K562 (cell line): ENCODE measurements around the gene PRRC2A. TPM values are rescaled to one million over a fixed set of nuclear protein-coding genes. Genes with fewer than 3 reads are reported as not detected.

Experiments
- CEBPZ ChIP-seq: fragments of 150-350 bp; IDR thresholded peaks from 2 replicates; pipeline ENCODE4 v1.6.1; 2014; ENCODE audit warnings: low read depth, mild to moderate bottlenecking, low read length, borderline replicate concordance
- EP300 ChIP-seq: IDR thresholded peaks from 2 replicates; pipeline ENCODE4 v1.6.1; 2012; ENCODE audit warnings: low read length, improper control_type of control experiment
- GATA2 ChIP-seq: sonication (generic); formaldehyde crosslinking; IDR thresholded peaks from 2 replicates; pipeline ENCODE4 v1.4.0; 2020; ENCODE audit warnings: mild to moderate bottlenecking, missing genetic modification reagents
- NR3C1 ChIP-seq: sonication (generic); formaldehyde crosslinking; IDR thresholded peaks from 2 replicates; pipeline ENCODE4 v1.8.1; 2022; ENCODE audit warnings: missing genetic modification reagents
- POLR2G ChIP-seq: fragments of 200-400 bp; formaldehyde crosslinking; IDR thresholded peaks from 2 replicates; pipeline ENCODE4 v1.6.1; 2017; ENCODE audit warnings: low read depth, mild to moderate bottlenecking, antibody characterized with exemption, low read length, moderate library complexity
- ZNF134 ChIP-seq: fragments of 250-450 bp; sonication (Bioruptor Pico); conservative IDR thresholded peaks from 2 replicates; pipeline ENCODE4 v1.4.0; 2020
- ZNF174 ChIP-seq: fragments of 250-450 bp; sonication (Bioruptor Pico); IDR thresholded peaks from 2 replicates; pipeline ENCODE4 v1.4.0; 2020; ENCODE audit warnings: mild to moderate bottlenecking
- ZNF436 ChIP-seq: fragments of 250-450, 450-650 bp; sonication (Bioruptor Pico); formaldehyde crosslinking; IDR thresholded peaks from 2 replicates; pipeline ENCODE4 v1.7.0; 2020; ENCODE audit warnings: mild to moderate bottlenecking
- ZNF57 ChIP-seq: fragments of 450-650 bp; formaldehyde crosslinking; IDR thresholded peaks from 2 replicates; pipeline ENCODE4 v1.4.0; 2020; ENCODE audit warnings: mild to moderate bottlenecking, moderate library complexity
- ZNF778 ChIP-seq: fragments of 450-650 bp; formaldehyde crosslinking; IDR thresholded peaks from 2 replicates; pipeline ENCODE4 v1.4.0; 2020; ENCODE audit warnings: mild to moderate bottlenecking, moderate library complexity
- polyA plus RNA-seq, 8 experiments: library from polyadenylated mRNA; depleted of rRNA in 4 of 8; stranded (reverse) in 5 of 8; unstranded in 3 of 8; fragments of >200 nt; fragmentation: Nextera tagmentation in 2 of 8; fragmentation: Illumina TruSeq in 1 of 8; extraction: Ambion mirVana in 2 of 8; extraction: Trizol in 1 of 8; gene quantifications; 2 replicates each; pipeline versions ENCODE4 v1.2.1 to v1.2.3, GENCODE V29; 2011 to 2014; ENCODE audit warnings: inconsistent platforms in 1 of 8, missing spikeins in 1 of 8
- total RNA-seq, 7 experiments: library from RNA; depleted of rRNA in 6 of 7; stranded (reverse); fragments of >200 nt in 6 of 7; fragmentation: Illumina TruSeq in 2 of 7; extraction: Trizol in 2 of 7; gene quantifications; 2 replicates each; pipeline versions ENCODE4 v1.2.1 to v1.2.3, GENCODE V29; 2011 to 2021; ENCODE audit warnings: low replicate concordance in 1 of 7
- TF ChIP-seq, protein P1 (sequence below), 2 experiments: fragments of 450-650 bp; formaldehyde crosslinking in 1 of 2; IDR thresholded peaks; 2 replicates each; pipeline versions ENCODE4 v1.4.0 to v1.6.1; 2014 to 2020; ENCODE audit warnings: mild to moderate bottlenecking in 2 of 2, borderline replicate concordance in 1 of 2, low read depth in 1 of 2
- TF ChIP-seq, protein P2 (sequence below), 3 experiments: fragments of 200-800 bp in 1 of 3; fragments of 250-450 bp in 1 of 3; fragments of 450-650 bp in 1 of 3; sonication (Bioruptor Pico) in 1 of 3; sonication (Bioruptor generic) in 1 of 3; formaldehyde crosslinking in 1 of 3; IDR thresholded peaks; 2 replicates each; pipeline versions ENCODE4 v1.6.1 to v1.8.0; 2016 to 2022; ENCODE audit warnings: mild to moderate bottlenecking in 2 of 3, missing genetic modification characterization in 2 of 3, missing compliant biosample characterization in 1 of 3, moderate library complexity in 1 of 3

PRRC2A gene
- total and polyA plus RNA-seq, 9 of the 15 experiments (the other 6 are each of a cell fraction or from before 2014, with no cell fraction given) = 1.0 to 332 (median 63.0) TPM

DNA sequence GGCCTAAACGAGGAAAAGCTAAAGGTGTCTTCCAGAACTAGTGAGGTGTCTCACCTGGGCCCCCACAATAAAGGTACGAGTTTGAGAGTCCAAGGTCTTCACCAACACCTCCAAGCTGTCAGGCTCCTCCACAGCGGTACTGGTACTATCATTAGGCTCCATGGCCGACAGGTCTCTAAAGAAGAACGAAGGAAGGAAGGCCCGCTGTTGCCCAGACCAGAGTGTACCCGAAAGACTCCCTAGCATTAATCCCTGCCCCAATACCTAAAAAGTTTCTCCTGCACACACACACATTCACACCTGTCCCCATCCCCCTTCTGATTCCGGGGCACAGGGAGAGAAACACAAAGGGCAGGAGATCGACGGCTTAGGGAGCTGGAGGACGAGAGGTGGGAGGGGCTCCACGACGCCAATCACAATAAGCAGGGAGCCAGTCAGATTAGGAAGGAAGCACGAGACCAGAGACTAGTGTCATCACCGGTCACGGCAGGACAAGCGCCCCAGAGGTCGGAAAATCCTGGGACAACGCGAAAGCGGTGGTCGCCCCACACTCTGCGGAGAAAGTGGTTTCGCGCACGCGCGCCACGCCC is 31.2 kb downstream of the PRRC2A start (continued):
- TF ChIP-seq, protein P1, sequence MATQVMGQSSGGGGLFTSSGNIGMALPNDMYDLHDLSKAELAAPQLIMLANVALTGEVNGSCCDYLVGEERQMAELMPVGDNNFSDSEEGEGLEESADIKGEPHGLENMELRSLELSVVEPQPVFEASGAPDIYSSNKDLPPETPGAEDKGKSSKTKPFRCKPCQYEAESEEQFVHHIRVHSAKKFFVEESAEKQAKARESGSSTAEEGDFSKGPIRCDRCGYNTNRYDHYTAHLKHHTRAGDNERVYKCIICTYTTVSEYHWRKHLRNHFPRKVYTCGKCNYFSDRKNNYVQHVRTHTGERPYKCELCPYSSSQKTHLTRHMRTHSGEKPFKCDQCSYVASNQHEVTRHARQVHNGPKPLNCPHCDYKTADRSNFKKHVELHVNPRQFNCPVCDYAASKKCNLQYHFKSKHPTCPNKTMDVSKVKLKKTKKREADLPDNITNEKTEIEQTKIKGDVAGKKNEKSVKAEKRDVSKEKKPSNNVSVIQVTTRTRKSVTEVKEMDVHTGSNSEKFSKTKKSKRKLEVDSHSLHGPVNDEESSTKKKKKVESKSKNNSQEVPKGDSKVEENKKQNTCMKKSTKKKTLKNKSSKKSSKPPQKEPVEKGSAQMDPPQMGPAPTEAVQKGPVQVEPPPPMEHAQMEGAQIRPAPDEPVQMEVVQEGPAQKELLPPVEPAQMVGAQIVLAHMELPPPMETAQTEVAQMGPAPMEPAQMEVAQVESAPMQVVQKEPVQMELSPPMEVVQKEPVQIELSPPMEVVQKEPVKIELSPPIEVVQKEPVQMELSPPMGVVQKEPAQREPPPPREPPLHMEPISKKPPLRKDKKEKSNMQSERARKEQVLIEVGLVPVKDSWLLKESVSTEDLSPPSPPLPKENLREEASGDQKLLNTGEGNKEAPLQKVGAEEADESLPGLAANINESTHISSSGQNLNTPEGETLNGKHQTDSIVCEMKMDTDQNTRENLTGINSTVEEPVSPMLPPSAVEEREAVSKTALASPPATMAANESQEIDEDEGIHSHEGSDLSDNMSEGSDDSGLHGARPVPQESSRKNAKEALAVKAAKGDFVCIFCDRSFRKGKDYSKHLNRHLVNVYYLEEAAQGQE (IDR thresholded peaks at IDR 0.05; ENCODE audit: borderline replicate concordance) = no peak
- TF ChIP-seq, protein P1 (CRISPR knock-in tag; IDR thresholded peaks at IDR 0.05; ENCODE audit: low read depth) = no peak
- no peak for TF ChIP-seq CEBPZ
- TF ChIP-seq ZNF134 = no peak
- TF ChIP-seq EP300 = no peak; the same call in 1 of the 2 replicates
- no peak for TF ChIP-seq NR3C1 (CRISPR knock-in tag)
- TF ChIP-seq, protein P2, sequence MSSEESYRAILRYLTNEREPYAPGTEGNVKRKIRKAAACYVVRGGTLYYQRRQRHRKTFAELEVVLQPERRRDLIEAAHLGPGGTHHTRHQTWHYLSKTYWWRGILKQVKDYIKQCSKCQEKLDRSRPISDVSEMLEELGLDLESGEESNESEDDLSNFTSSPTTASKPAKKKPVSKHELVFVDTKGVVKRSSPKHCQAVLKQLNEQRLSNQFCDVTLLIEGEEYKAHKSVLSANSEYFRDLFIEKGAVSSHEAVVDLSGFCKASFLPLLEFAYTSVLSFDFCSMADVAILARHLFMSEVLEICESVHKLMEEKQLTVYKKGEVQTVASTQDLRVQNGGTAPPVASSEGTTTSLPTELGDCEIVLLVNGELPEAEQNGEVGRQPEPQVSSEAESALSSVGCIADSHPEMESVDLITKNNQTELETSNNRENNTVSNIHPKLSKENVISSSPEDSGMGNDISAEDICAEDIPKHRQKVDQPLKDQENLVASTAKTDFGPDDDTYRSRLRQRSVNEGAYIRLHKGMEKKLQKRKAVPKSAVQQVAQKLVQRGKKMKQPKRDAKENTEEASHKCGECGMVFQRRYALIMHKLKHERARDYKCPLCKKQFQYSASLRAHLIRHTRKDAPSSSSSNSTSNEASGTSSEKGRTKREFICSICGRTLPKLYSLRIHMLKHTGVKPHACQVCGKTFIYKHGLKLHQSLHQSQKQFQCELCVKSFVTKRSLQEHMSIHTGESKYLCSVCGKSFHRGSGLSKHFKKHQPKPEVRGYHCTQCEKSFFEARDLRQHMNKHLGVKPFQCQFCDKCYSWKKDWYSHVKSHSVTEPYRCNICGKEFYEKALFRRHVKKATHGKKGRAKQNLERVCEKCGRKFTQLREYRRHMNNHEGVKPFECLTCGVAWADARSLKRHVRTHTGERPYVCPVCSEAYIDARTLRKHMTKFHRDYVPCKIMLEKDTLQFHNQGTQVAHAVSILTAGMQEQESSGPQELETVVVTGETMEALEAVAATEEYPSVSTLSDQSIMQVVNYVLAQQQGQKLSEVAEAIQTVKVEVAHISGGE (CRISPR knock-in tag; IDR thresholded peaks at IDR 0.05) = no peak
- no peak for TF ChIP-seq POLR2G
- TF ChIP-seq ZNF436 = no peak
- no peak for TF ChIP-seq GATA2 (CRISPR knock-in tag)
- TF ChIP-seq ZNF174 (CRISPR knock-in tag) = no peak
- TF ChIP-seq ZNF57 (CRISPR knock-in tag) = no peak
- TF ChIP-seq ZNF778 (CRISPR knock-in tag) = no peak
